HUDEP-2 (cell line): Measurements from ENCODE around the gene KITLG.
"Not testable (repeated sequence)": the region's sequence is repeated elsewhere in the genome, so short reads cannot be mapped to it uniquely, and the experiment has no call there.

ENCODE experiments used
- DNase-seq, 76 experiments: peaks; one replicate each; lab custom pipeline; 2025; ENCODE audit not compliant: unreplicated experiment in 76 of 76; lab: John Stamatoyannopoulos, UW

Gene KITLG

GRCh38 chr12:88577537-88577936 lies 2.7 kb downstream of the KITLG start:
- DNase-seq, result peak in 1 of 76 experiments; percentile 1

- no peak for DNase-seq
These were observed 3.4 kb downstream of the KITLG start for GRCh38 chr12:88576866-88577265.

- no peak for DNase-seq
These were observed 4.8 kb downstream of the KITLG start for GRCh38 chr12:88575361-88575970.

- no peak for DNase-seq
These were observed 6.0 kb downstream of the KITLG start for GRCh38 chr12:88574278-88574677.

- no peak for DNase-seq
These were observed 6.7 kb downstream of the KITLG start for GRCh38 chr12:88573583-88573982.

- no peak for DNase-seq
These were observed 7.3 kb downstream of the KITLG start for GRCh38 chr12:88572781-88573549.

GRCh38 chr12:88571543-88571942 lies 8.7 kb downstream of the KITLG start:
- no peak for DNase-seq

GRCh38 chr12:88570103-88570502 lies 10.2 kb downstream of the KITLG start:
- DNase-seq, result no peak

- DNase-seq, result peak in 6 of 76 experiments; percentile 1 to 40 (median 15)
These were observed 13.8 kb downstream of the KITLG start for GRCh38 chr12:88566430-88566829.

- DNase-seq, result no peak
These were observed 17.3 kb downstream of the KITLG start for GRCh38 chr12:88562846-88563582.

GRCh38 chr12:88562151-88562550 lies 18.1 kb downstream of the KITLG start:
- no peak for DNase-seq

GRCh38 chr12:88559772-88560171 lies 20.5 kb downstream of the KITLG start:
- DNase-seq, result no peak

GRCh38 chr12:88559199-88559598 lies 21.1 kb downstream of the KITLG start:
- no peak for DNase-seq

GRCh38 chr12:88558340-88558867 lies 21.9 kb downstream of the KITLG start:
- no peak for DNase-seq

GRCh38 chr12:88556213-88556774 lies 24.0 kb downstream of the KITLG start:
- no peak for DNase-seq

- no peak for DNase-seq
These were observed 26.2 kb downstream of the KITLG start for GRCh38 chr12:88553941-88554658.

- DNase-seq, result no peak
These were observed 27.6 kb downstream of the KITLG start for GRCh38 chr12:88552610-88553079.

- no peak for DNase-seq
These were observed 30.3 kb downstream of the KITLG start for GRCh38 chr12:88549929-88550328.

GRCh38 chr12:88547949-88548348 lies 32.3 kb downstream of the KITLG start:
- DNase-seq, result not testable (repeated sequence)

GRCh38 chr12:88546853-88547252 lies 33.4 kb downstream of the KITLG start:
- DNase-seq, result no peak
